Endometrial microvascular endothelial cells (primary cell): Measurements from ENCODE around the gene FARS2. TPM values are rescaled to one million over a fixed set of nuclear protein-coding genes. Genes with fewer than 3 reads are reported as not detected.
"Not testable (repeated sequence)": the region's sequence is repeated elsewhere in the genome, so short reads cannot be mapped to it uniquely, and the experiment has no call there.

Source experiments
- in situ Hi-C: cut with HindIII; loops from 2 replicates; pipeline ENCODE4 v1.10.0; 2017; ENCODE audit warnings: low sequenced_read_pairs, low pct_unique_long_range_greater_than_20kb; ENCODE audit errors: inconsistent ontology term
- total RNA-seq: library from RNA; depleted of rRNA; stranded (reverse); fragments of >200 nt; gene quantifications from one replicate; pipeline ENCODE4 v1.2.3, GENCODE V29; 2015; ENCODE audit errors: inconsistent ontology term

Gene FARS2
- total RNA-seq, 1 donor from 2014 or later: 18.2 TPM

GRCh38 chr6:5673019-5673790 is 411.9 kb downstream of the FARS2 start:
- in situ Hi-C loops: no loop called here

- in situ Hi-C loops: no loop called here
These were observed 412.8 kb downstream of the FARS2 start for GRCh38 chr6:5674141-5674540.

- in situ Hi-C loops: no loop called here
These were observed 413.4 kb downstream of the FARS2 start for GRCh38 chr6:5674721-5675120.

- in situ Hi-C loops: no loop called here
These were observed 415.4 kb downstream of the FARS2 start for GRCh38 chr6:5676701-5677100.

GRCh38 chr6:5677219-5678000 is 416.1 kb downstream of the FARS2 start:
- in situ Hi-C loops: no loop called here

GRCh38 chr6:5679270-5679669 is 418.0 kb downstream of the FARS2 start:
- in situ Hi-C loops: no loop called here

GRCh38 chr6:5679691-5680090 is 418.4 kb downstream of the FARS2 start:
- in situ Hi-C loops: no loop called here

GRCh38 chr6:5680095-5680494 is 418.8 kb downstream of the FARS2 start:
- in situ Hi-C loops: no loop called here

GRCh38 chr6:5681480-5681879 is 420.2 kb downstream of the FARS2 start:
- in situ Hi-C loops: no loop called here

- in situ Hi-C loops: no loop called here
These were observed 421.2 kb downstream of the FARS2 start for GRCh38 chr6:5682530-5682929.

- in situ Hi-C loops: not testable (repeated sequence)
These were observed 422.4 kb downstream of the FARS2 start for GRCh38 chr6:5683747-5684146.

- in situ Hi-C loops: no loop called here
These were observed 423.2 kb downstream of the FARS2 start for GRCh38 chr6:5684320-5685053.

GRCh38 chr6:5693225-5694145 is 432.2 kb downstream of the FARS2 start:
- in situ Hi-C loops: no loop called here

GRCh38 chr6:5695260-5696245 is 434.2 kb downstream of the FARS2 start:
- in situ Hi-C loops: no loop called here

GRCh38 chr6:5697508-5697907 is 436.2 kb downstream of the FARS2 start:
- in situ Hi-C loops: no loop called here

GRCh38 chr6:5698318-5698717 is 437.0 kb downstream of the FARS2 start:
- in situ Hi-C loops: no loop called here

- in situ Hi-C loops: not testable (repeated sequence)
These were observed 437.8 kb downstream of the FARS2 start for GRCh38 chr6:5699064-5699463.

GRCh38 chr6:5701174-5701573 is 439.9 kb downstream of the FARS2 start:
- in situ Hi-C loops: no loop called here
